Omental fat pad (tissue), 4 donors: ENCODE data around the gene GIPC1. TPM values are rescaled to one million over a fixed set of nuclear protein-coding genes. Genes with fewer than 3 reads are reported as not detected.

Experiments used
- ATAC-seq: fragments of 150-250 bp; one replicate; pipeline ENCODE4 v1.9.1; 2016; ENCODE audit warnings: mild to moderate bottlenecking, moderate library complexity; ENCODE audit not compliant: low FRiP score
- DNase-seq: peaks from one replicate; pipeline ENCODE4 v3.0.0-alpha.2; 2019; ENCODE audit warnings: low spot score
- CTCF ChIP-seq, 3 donors: fragments of 450-650 bp; IDR thresholded peaks; one replicate each; pipeline ENCODE4 v1.5.1; 2016 to 2017; ENCODE audit warnings: antibody characterized with exemption in 3 of 3, mild to moderate bottlenecking in 3 of 3, moderate library complexity in 2 of 3
- total RNA-seq, 4 donors: library from RNA; depleted of rRNA; stranded (reverse); fragments of >200 nt; gene quantifications; one replicate each; pipeline ENCODE4 v1.1.0, GENCODE V29; 2016

The GIPC1 gene
- total RNA-seq, 4 donors from 2014 or later, result 47.0 to 77.6 (median 59.0) TPM

GRCh38 chr19:14479309-14479974 lies 16.5 kb downstream of the GIPC1 start:
- TF ChIP-seq CTCF (IDR thresholded peaks at IDR 0.05), result no peak
- ATAC-seq (no peak), DNase-seq (no peak)

GRCh38 chr19:14478113-14478545 lies 17.8 kb downstream of the GIPC1 start:
- no peak for DNase-seq
- ATAC-seq, result no peak
- no peak for TF ChIP-seq CTCF (IDR thresholded peaks at IDR 0.05)

- no peak for DNase-seq
- ATAC-seq, result no peak
- TF ChIP-seq CTCF (IDR thresholded peaks at IDR 0.05), result no peak
Measured at GRCh38 chr19:14477418-14478112, 18.4 kb downstream of the GIPC1 start.

GRCh38 chr19:14476673-14477401 lies 19.1 kb downstream of the GIPC1 start:
- ATAC-seq (no peak), DNase-seq (no peak)
- TF ChIP-seq CTCF (IDR thresholded peaks at IDR 0.05), result no peak

- ATAC-seq, result no peak
- no peak for TF ChIP-seq CTCF (IDR thresholded peaks at IDR 0.05)
- DNase-seq, result no peak
Measured at GRCh38 chr19:14476327-14476672, 19.6 kb downstream of the GIPC1 start.

GRCh38 chr19:14475251-14476073 lies 20.5 kb downstream of the GIPC1 start, which contains the start of gene PTGER1:
Gene PTGER1 (minus strand): TSS chr19:14475354. CDS start chr19:14474320, 1,034 bp downstream.
- TF ChIP-seq CTCF (IDR thresholded peaks at IDR 0.05), result no peak
- no peak for ATAC-seq
- no peak for DNase-seq
